ENCODE data around the gene RTN4RL2. TPM values are rescaled to one million over a fixed set of nuclear protein-coding genes. Genes with fewer than 3 reads are reported as not detected.

RTN4RL2 gene
- total RNA-seq, 1 donor from 2014 or later = not detected

Other genes with a start within 250 kb of the RTN4RL2 start
- gene APLNR, start 223.3 kb upstream of the RTN4RL2 start, total RNA-seq = not detected in 2 replicates
- 15.6 and 16.5 TPM in 2 replicates for gene TNKS1BP1, start 135.6 kb upstream of the RTN4RL2 start, total RNA-seq
- 214 and 218 TPM in 2 replicates for gene SSRP1, start 124.6 kb upstream of the RTN4RL2 start, total RNA-seq
- not detected in 2 replicates for gene P2RX3, start 122.2 kb upstream of the RTN4RL2 start, total RNA-seq
- not detected in 2 replicates for gene PRG3, start 79.4 kb upstream of the RTN4RL2 start, total RNA-seq
- gene PRG2, start 69.9 kb upstream of the RTN4RL2 start, total RNA-seq = 0.18 TPM in 1 of 2 replicates, not detected in the other
- 174 and 189 TPM in 2 replicates for gene SLC43A3, start 33.4 kb upstream of the RTN4RL2 start, total RNA-seq
- gene SLC43A1, start 55.2 kb downstream of the RTN4RL2 start, total RNA-seq = 27.6 and 30.9 TPM in 2 replicates
- gene TIMM10, start 70.2 kb downstream of the RTN4RL2 start, total RNA-seq = 76.9 and 90.0 TPM in 2 replicates
- not detected in 2 replicates for gene SMTNL1, start 77.1 kb downstream of the RTN4RL2 start, total RNA-seq
- 135 and 137 TPM in 2 replicates for gene UBE2L6, start 107.1 kb downstream of the RTN4RL2 start, total RNA-seq
- gene SERPING1, start 137.2 kb downstream of the RTN4RL2 start, total RNA-seq = not detected in 2 replicates
- 0.37 and 0.64 TPM in 2 replicates for gene YPEL4, start 189.4 kb downstream of the RTN4RL2 start, total RNA-seq
- gene CLP1, start 197.2 kb downstream of the RTN4RL2 start, total RNA-seq = 17.7 and 19.9 TPM in 2 replicates
- gene ZDHHC5, start 207.6 kb downstream of the RTN4RL2 start, total RNA-seq = 64.7 and 69.9 TPM in 2 replicates

Measured in activated T-helper 2 cell treated with anti-CD3 and anti-CD28 coated beads, Interferon-gamma antibody, Interleukin-2, Interleukin-4, amounts not matched to agents 10 μg/mL and 5 μg/mL and 100 μg/mL, durations not matched to agents 14 hours and 24 hours and 36 hours (primary cell).